Measurements from ENCODE around the gene NACAD.

Gene NACAD

GRCh38 chr7:45100761-45101480 lies 12.2 kb upstream of the NACAD start:
- no peaks in the 10 kb centered on the region for H3K4me1 ChIP-seq (ENCODE audit: control insufficient read depth in 1 of 2, insufficient read depth in 1 of 2, low read depth in 1 of 2, low read length in 1 of 2)
- H3K4me3 ChIP-seq (ENCODE audit: low read depth in 1 of 2, low read length in 1 of 2), result no peak overlapping the region
- peaks cover 77% of the 10 kb centered on the region for H3K36me3 ChIP-seq
- H3K27ac ChIP-seq, result no peak overlapping the region
- no peaks in the 10 kb centered on the region for H3K27me3 ChIP-seq
- no peaks in the 10 kb centered on the region for H3K9me3 ChIP-seq
- TF ChIP-seq, protein P1, sequence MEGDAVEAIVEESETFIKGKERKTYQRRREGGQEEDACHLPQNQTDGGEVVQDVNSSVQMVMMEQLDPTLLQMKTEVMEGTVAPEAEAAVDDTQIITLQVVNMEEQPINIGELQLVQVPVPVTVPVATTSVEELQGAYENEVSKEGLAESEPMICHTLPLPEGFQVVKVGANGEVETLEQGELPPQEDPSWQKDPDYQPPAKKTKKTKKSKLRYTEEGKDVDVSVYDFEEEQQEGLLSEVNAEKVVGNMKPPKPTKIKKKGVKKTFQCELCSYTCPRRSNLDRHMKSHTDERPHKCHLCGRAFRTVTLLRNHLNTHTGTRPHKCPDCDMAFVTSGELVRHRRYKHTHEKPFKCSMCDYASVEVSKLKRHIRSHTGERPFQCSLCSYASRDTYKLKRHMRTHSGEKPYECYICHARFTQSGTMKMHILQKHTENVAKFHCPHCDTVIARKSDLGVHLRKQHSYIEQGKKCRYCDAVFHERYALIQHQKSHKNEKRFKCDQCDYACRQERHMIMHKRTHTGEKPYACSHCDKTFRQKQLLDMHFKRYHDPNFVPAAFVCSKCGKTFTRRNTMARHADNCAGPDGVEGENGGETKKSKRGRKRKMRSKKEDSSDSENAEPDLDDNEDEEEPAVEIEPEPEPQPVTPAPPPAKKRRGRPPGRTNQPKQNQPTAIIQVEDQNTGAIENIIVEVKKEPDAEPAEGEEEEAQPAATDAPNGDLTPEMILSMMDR (IDR thresholded peaks at IDR 0.05), result no peak

DNA sequence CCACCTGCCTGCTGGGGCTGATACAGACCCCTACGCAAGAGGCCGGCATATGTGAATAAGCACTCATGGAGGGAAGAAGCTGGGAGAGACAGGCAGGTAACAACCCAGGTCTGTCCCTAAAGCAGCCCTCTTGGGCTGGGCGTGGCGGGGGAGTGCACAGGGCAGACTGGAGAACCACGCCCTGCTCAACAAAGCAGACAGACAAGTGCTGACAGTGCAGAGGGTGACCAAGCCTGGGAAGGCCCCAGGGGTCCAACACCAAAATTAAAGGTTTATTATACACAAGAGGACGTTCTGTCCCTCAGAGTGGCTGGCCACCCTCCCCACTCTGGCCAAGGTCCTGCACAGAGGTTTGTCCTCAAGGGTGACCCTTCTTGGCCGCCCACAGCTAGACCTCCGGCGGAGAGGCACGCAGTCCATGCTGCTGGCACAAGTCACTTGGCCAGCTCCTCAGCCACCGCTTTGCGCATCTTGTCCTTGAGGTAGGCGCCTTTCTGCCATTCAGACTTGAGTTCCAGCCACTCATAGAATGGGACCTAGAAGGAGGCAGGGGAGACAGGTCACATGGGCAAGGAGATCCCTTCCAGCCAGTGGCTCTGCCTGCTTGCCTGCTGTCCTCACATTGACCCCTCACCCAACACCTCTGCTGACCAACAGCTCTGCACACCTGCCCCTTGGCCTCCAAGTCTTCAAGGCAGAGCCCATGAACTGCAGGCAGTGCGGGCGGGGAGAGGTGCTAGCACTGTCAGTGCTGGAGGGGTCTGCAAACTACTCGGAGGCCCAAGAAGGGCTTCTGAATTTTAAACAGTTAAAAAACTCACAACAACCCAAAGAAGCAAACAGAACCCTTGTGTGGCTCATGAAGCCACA lies 11.4 kb upstream of the NACAD start:
- Histone ChIP-seq H3K4me3 (ENCODE audit: low read depth in 1 of 2, low read length in 1 of 2) (no peak overlapping the region), H3K27me3 (no peaks in the 10 kb centered on the region), H3K27ac (no peak overlapping the region), H3K36me3 (peaks cover 69% of the 10 kb centered on the region), H3K9me3 (no peaks in the 10 kb centered on the region), H3K4me1 (ENCODE audit: control insufficient read depth in 1 of 2, insufficient read depth in 1 of 2, low read depth in 1 of 2, low read length in 1 of 2) (no peaks in the 10 kb centered on the region)
- TF ChIP-seq, protein P1 (IDR thresholded peaks at IDR 0.05), result no peak

DNA sequence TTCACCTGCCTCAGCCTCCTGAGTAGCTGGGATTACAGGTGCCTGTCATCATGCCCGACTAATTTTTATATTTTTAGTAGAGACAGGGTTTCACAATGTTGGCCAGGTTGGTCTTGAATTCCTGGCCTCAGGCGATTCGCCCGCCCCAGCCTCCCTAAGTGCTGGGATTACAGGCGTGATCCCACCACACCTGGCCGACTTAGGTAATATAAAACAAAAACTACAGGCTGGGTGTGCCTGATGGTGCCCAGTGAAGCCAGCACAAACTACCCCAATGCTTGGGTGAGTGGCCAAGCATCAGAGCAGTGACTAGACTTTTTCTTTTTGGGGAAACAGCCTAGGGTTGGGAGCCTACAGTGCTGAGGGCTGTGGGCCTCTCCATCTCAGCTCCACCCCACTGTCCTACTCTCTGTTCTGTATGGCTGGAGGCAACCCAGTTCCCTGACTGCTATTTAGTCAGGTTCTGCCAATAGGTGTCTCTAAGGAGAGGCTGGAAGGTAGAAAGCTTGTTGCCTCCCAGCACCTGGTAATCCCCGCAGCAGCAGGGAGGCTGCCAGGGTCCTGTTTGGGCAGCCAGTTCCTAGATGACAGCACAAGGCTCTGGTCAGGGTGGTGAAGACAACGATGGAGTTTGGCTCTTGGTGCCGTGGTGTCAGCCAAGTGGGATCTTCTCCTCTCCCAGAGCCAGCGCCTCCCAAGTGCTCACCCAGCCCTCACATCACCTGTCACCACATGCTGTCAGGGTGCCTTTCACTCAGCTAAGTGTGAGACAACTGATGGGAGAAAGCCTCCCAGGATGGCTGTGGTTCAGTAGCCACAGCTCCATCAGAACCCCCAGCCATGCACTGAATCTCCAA lies 10.4 kb upstream of the NACAD start:
- H3K27me3 ChIP-seq, result no peaks in the 10 kb centered on the region
- no peaks in the 10 kb centered on the region for H3K9me3 ChIP-seq
- TF ChIP-seq, protein P1 (IDR thresholded peaks at IDR 0.05), result no peak
- H3K27ac ChIP-seq, result no peak overlapping the region
- no peak overlapping the region for H3K4me3 ChIP-seq (ENCODE audit: low read depth in 1 of 2, low read length in 1 of 2)
- peaks cover 60% of the 10 kb centered on the region for H3K36me3 ChIP-seq
- H3K4me1 ChIP-seq (ENCODE audit: control insufficient read depth in 1 of 2, insufficient read depth in 1 of 2, low read depth in 1 of 2, low read length in 1 of 2), result no peaks in the 10 kb centered on the region

DNA sequence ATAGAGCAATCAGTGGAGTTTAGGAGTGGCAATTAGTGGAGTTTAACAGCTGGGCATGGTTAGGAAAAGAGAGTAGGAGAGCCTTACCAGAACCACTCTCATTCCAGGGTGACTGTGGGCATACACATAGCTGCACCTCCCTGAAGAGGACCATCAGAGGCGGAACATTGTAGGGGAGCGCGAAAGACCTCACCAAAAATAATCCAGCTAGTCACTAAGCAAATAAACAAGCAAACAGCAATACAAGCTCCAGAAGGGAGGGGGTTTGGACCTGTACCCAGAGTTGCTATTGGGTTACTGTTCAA lies 4.1 kb upstream of the NACAD start:
- H3K9me3 ChIP-seq, result no peaks in the 10 kb centered on the region
- H3K4me1 ChIP-seq (ENCODE audit: control insufficient read depth in 1 of 2, insufficient read depth in 1 of 2, low read depth in 1 of 2, low read length in 1 of 2), result peaks cover 0 to 4% of the 10 kb centered on the region in 2 experiments
- no peak overlapping the region for H3K4me3 ChIP-seq (ENCODE audit: low read depth in 1 of 2, low read length in 1 of 2)
- peaks cover 52% of the 10 kb centered on the region for H3K27me3 ChIP-seq
- TF ChIP-seq, protein P1 (IDR thresholded peaks at IDR 0.05), result no peak
- H3K27ac ChIP-seq, result no peak overlapping the region
- no peaks in the 10 kb centered on the region for H3K36me3 ChIP-seq

DNA sequence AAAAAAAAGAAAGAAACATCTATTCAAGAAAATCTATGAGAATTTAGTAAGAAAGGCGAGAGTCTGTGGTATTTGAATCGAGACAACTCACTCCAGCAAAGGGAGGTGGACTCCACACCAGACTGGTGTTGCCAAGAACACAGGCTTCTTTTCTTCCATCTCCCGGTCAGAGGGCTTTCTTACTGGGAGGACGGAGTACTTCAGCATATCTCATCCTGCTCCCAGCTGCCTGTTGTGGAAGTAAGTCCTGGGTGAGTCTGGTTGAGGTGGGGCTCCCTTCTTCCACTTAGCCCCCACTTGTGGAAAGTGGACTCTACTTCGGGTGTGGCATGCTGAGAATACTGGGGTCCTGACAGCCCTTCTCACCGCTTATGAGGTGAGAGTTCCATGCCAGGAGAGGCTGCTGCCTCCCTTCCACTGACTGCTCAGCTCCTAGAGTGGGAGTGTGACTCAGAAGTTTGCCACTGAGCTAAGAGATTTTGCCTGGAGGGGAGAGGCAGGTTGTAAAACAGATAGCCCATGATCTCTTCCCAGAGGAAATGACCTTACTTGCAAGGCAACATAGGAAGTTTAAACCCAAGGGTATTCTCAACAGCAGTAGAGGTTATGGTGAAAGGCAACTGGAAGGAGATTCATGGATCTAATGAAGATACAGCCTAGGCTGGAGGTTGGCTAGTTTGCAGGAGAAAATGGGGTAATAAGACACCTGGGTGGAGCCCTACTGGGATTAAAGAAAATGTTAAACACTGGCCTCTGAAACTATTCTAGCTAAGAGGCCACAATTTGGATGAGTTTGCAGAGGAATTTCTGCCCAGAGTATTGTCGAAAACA lies 3.5 kb upstream of the NACAD start:
- no peak overlapping the region for H3K4me3 ChIP-seq (ENCODE audit: low read depth in 1 of 2, low read length in 1 of 2)
- H3K9me3 ChIP-seq, result no peaks in the 10 kb centered on the region
- H3K4me1 ChIP-seq (ENCODE audit: control insufficient read depth in 1 of 2, insufficient read depth in 1 of 2, low read depth in 1 of 2, low read length in 1 of 2), result peaks cover 0 to 4% of the 10 kb centered on the region in 2 experiments
- no peaks in the 10 kb centered on the region for H3K36me3 ChIP-seq
- no peak overlapping the region for H3K27ac ChIP-seq
- TF ChIP-seq, protein P1 (IDR thresholded peaks at IDR 0.05), result no peak
- peaks cover 58% of the 10 kb centered on the region for H3K27me3 ChIP-seq
